Measurements from ENCODE around the gene TNNT2.

TNNT2 gene

DNA sequence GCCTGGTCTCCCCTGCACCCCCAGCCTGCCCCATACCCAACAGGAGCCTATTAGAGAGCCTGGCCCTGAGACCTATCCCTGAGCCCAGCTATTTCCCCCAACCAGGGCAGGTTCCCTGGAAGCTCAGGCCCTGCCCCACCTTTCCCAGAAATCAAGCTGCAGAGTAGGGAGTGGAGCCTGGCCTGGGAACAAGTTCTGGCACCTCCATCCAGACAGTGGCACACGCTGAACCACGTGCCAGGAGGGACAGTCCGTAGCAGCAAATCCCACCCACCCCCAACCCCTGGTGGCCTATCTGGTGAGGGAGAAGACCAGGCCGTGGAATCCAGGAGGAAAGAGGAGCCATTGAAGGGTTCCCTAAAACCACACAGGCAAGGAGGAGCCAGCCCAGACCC lies 22.6 kb downstream of the TNNT2 start:
- no peak for DNase-seq

GRCh38 chr1:201354151-201354900 lies 23.2 kb downstream of the TNNT2 start:
- no peak for DNase-seq

DNA sequence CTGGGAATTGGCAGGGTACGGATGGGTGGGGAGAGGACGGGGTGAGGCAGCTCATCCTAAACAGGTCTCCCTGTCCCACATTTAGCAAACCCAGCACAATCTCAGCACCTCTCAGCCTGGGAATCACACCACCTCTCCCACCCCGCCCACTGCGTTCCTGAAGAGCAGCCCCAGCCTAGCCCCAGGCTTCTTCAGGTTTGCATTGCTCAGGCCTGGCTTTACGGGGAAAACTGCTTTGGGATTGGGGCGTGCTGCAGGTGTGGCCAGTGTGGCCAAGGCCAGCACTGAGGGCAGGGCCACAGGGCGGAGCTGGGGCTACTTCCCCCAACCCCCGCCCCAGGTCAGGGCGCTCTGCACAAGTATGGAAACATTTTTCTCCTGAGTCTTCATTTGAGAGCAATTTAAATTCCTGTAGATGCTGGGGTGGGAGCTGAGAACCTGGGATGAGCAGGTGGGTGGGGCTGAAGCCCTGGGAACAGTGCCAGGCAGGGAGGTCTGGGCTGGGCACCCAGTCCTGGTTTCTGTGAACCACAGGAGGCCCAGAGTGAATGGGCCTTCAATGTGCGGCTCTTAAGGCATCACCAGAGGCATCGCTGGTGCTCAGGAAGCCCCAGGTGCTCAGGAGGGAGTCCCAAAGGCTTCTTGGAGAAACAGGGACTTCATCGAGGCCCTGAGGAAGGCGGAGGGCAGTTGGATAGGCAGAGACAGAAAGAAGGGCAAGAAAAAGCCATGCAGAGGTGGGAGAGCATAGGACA lies 24.1 kb downstream of the TNNT2 start:
- no peak for DNase-seq

DNA sequence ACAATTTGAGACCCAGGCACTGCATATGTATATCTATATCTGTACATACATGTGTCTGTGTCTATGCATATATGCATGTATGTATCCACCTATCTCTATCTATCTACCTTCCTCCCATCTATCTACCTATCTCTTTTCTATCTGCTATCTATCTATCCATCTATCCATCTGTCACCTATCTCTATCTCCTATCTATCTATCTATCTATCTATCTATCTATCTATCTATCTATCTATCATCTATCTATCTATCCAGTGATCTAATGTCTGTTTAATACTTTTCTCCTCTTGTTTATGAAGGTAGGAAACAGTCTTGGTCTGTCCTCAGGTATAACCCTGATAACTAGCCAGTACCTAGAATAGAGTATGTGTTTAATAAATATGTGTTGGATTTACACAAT lies 25.9 kb downstream of the TNNT2 start:
- no peak for DNase-seq

GRCh38 chr1:201350884-201351283 lies 26.6 kb downstream of the TNNT2 start:
- no peak for DNase-seq

- DNase-seq: no peak
These were observed 27.1 kb downstream of the TNNT2 start for GRCh38 chr1:201350361-201350725.

DNA sequence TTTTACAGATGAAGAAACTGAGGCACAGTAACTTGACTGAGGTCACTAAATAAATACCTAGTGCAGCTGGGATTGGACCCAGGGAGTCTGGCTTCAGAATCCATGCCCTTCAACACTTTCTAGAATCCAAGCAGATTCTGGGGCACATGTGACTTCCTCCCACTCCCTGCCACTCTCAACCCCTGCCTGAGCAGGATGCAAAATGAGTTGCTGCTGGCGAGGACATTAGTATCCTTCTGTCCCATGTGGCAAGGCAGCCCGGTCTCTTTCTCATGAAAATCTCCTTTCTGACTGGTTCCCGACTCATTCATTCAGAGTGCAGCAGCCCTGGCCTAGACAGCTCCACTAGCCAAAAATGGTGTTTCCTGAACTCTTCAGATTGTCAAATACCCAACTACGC lies 28.4 kb downstream of the TNNT2 start:
- DNase-seq: no peak

DNA sequence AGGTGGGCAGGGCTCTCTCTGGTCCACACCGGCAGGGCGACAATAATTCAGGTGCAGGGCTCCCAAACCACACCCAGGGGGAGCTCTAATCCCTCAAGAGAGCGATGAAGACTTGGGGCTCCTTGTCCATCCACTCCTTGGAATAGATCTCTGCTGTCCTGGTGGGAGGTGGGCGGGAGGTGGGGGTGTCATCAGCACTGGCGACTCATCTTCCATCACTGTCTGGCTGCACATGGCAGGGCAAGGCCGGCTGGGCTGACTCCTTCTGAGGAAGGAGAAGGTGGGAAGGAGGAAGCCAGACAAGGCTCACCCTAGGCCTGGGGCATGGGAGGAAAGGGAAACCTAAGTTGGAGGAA lies 29.3 kb downstream of the TNNT2 start:
- DNase-seq: peak; percentile 46

DNA sequence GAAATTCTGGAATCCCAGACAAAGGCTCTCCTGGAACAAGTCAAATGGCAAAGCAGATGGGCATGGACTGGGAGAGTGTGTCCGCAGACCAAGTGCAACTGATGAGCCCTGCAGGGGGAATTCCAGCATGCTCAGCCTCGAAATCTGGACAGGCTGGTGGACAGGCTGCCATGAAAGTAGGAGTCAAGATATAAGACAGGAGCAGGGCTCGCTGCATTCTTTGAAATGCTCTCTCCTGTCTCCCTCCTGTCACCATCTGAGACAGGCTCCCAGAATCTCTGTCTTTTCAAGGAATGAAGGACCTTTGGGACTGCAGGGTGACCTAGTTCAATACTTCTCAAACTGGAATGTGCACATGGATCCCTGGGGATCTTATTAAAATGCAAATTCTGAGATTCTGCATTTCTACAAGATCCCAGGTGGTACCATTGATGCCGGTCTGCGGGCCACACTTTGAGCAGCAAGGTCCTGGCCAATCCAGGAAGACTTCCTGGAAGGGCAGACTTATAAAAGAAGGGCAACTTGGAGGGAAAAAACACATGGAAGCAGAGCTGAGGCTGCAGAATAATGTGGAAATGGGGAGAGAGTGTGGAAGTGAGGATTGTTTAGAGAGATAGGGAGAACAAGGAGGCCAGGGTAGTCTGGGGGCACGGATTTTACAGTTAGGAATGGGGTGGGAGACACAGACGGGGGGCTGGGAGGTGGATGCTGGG lies 29.8 kb downstream of the TNNT2 start:
- DNase-seq: no peak

GRCh38 chr1:201346987-201347386 lies 30.5 kb downstream of the TNNT2 start:
- DNase-seq: no peak

- DNase-seq: peak; percentile 21
These were observed 31.0 kb downstream of the TNNT2 start for GRCh38 chr1:201346337-201346939.

DNA sequence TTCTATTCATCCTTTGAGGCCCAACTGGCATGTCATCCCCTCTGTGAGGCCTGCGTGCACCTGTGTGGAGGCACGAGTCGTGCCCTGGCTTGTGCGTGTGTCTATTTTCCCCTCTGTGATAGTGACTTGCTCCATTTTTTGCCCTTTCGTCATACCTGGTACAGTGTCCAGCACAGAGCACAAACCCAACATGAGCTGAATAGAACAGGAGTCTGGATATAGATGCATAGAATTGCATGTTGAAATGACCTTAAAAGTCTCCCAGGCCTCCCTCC lies 32.5 kb downstream of the TNNT2 start:
- DNase-seq: no peak

DNA sequence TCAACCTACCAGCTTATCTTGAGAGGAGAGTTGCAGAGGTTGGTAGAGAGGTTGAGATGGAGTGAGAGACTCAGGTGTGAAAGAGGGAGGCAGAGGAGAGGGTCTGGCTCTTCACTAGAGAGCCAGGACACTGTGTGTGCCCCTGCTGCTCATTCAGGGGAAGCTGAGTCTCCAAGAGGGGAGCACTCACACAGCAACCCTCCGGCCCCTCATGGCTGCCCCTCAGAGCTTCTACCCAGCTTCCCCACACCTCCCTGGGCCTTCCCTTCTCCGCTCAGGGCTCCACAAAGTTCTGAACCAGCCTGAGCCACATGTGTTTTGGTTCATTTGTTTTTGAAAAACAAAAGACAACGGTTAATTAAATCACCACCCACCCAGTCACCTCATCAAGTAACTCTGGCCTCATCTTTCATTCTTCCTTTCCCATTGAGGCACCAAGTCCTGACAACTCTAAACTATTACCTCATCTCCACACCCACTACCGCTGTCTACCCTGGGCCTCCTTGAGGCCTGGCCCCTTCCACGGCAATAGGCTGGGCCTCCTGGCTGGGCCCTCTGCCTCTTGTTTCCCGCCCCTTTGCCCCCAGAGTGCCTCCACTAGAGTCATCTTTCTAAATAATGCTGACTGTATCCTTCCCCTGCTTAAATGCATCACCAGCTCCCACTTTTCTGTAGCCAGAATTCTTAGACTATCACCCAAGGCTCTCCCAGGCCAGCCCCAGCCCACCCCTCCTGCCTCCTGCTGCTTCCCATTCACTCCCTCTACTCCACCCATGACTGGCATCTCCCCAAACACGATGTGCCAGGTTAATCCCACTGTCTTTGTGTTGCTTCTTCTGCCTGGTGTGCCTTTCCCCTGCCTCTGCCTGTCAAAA lies 33.0 kb downstream of the TNNT2 start:
- no peak for DNase-seq

DNA sequence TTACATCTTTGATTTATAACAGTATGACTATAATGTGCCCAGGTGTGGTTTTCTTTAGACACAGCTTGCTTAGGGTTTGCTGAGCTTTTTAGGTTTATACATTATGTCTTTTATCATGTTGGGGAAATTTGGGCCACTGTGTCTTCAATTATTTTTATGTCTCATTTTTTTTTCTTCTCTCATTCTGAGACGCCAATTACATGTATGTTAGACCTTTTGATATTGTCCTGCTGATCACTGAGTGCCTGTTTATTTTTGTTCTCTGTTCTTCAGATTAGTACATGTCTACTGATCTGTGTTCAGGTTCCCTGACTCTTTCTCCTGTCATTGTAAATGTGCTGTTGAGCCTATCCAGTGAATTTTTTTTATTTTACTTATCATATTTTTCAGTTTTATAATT lies 36.1 kb downstream of the TNNT2 start:
- no peak for DNase-seq

- no peak for DNase-seq
These were observed 40.6 kb downstream of the TNNT2 start for GRCh38 chr1:201336711-201337450.

DNA sequence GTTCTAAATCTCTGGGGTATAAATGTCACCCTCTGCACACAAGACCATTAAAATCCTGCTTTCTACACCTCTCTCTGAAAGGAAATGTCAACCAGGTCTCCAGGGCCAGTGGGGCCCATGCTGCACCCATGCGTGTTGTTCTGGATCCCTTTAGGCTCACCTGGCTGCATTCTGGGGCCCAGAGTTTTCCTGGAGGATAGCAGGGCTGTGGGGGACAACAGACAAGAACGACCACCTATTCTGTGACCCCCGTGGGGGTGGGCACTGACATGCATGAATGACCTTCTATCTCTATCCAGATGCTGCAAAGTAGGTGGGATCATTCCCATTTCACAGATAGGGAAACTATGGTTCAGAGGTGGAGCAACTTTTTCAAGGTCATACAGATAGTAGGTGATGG lies 41.6 kb downstream of the TNNT2 start:
- DNase-seq: no peak

DNA sequence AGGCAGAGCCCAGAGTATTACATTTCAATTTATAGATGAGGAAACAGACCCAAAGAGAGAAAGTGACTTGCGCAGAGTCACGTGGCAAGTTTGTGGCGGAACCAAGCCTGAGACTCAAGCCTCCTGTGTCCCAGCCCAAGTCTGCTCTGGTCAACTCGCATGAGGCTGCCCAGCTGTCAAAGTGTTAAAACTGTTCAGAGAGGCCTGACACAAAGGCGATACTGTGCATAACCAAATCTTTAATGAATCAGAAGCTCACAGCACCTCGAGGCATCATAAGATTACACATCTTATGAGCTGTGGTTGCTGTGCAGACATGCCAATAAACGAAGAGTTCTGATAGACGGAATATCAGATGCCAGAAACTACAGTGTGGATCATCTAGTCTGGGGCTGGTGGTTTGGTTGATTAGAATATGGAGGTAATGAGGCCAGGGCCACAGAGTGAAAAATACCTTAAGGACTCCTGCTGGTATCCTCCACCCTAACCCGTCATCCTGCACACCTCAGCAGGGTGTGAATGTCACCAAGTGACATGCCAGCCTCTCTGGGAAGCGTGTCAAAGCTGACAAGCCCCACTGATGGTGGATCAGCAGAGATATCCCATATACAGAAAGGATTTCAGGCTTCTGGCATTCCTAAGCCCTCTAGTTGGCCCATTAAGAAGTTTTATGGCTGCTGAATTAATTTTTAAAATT lies 42.2 kb downstream of the TNNT2 start:
- DNase-seq: no peak

DNA sequence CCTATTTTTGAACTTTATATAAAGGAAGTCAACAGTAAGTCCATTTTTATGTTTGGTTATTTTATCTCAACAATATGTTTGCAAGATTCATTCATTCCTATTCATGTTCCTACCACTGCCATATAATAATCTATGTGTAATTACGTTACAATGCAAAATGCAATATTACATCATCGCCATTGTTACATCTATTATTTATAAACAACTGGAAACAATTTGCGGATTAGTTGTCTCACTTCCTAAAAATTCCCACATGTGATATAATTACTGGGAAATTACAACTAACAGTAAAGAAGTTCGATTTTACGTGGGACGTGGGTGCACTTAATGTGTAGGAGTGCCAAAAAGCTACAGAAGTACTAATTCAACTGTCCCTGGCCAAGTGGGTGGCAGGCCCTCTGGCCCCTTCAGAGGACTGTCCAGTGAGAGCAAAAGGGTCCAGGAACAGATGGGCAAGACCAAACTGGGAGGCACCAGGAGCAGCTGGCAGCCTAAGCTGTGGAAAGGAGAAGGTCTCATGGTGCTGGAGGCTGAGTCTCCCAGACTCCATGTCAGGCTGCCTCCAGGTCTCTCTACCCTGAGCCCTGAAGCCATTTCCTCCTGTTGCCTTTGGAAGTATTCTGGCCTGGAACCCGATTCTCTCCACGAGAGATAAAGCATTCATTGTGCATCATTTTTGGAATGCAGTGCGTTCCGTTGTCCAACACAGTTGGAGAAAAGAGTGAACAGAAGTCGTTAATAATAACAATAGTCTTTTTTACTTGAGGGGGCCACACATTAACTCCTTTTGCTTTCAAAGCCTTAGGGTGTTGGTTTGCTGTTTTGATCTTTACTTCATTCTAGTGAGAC lies 42.9 kb downstream of the TNNT2 start:
- DNase-seq: no peak

DNA sequence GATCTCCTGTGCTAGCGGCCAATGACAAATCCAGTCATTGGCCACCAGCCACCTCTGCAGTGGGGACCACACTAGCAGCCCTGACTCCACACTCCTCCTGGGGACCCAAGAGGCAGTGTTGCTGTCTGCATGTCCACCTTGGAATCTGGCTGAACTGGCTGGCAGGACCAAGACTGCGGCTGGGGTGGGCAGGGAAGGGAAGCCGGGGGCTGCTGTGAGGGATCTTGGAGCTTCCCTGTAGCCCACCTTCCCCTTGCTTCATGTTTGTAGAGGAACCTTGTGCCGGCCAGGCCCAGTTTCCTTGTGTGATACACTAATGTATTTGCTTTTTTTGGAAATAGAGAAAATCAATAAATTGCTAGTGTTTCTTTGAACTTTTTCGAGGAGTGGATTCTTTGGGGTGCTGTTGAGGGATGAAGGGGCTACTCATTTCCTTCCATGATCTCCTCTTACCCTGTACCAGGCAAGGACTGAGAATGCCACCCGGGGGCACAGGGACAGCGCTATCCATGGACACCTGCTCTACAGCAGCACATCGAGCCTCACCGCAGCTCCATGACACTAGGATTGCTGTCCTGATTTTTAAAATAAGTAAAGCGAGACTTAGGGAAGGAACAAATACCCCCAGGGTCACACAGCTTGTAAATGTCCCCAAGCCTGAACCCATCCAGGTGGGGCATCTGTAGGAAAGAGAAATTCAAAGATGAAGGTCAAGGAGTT lies 44.7 kb downstream of the TNNT2 start:
- no peak for DNase-seq

DNA sequence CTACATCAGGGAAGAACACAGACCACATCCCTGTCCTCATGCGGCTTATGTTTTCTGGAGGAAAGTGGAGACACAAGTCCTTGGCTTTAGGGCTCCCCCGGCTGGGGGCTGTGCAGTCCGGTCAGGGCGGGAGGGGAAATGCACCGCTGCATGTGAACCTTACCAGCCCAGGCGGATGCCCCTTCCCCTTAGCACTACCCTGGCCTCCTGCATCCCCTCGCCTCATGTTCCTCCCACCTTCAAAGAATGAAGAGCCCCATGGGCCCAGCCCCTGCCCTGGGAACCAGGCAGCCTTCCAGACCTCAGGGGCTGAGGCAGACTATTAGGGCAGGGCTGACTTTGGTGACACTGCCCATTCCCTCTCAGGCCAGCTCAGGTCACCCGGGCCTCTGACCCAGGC lies 45.5 kb downstream of the TNNT2 start:
- no peak for DNase-seq

Measured in stimulated activated CD4-positive, alpha-beta T cell treated with anti-CD3 and anti-CD28 coated beads, Interleukin-15, amount 100 ng/mL, for 24 hours (primary cell).